HUES48 (cell line): Measurements from ENCODE around the gene GRK2.

Source experiments
- H3K27ac ChIP-seq: one replicate; pipeline ENCODE4 v1.7.0; 2013; ENCODE audit warnings: low read depth, low read length, inconsistent platforms
- H3K27me3 ChIP-seq: 2 replicates; pipeline ENCODE4 v1.6.1; 2013; ENCODE audit warnings: mild to moderate bottlenecking, low read length; ENCODE audit not compliant: control insufficient read depth, insufficient read depth
- H3K36me3 ChIP-seq: 2 replicates; pipeline ENCODE4 v1.6.1; 2013; ENCODE audit warnings: low read length; ENCODE audit not compliant: control insufficient read depth, insufficient read depth
- H3K4me1 ChIP-seq: 2 replicates; pipeline ENCODE4 v1.6.1; 2013; ENCODE audit warnings: mild to moderate bottlenecking, low read length; ENCODE audit not compliant: control insufficient read depth, insufficient read depth
- H3K4me3 ChIP-seq: 2 replicates; pipeline ENCODE4 v1.5.1; 2013; ENCODE audit warnings: mild to moderate bottlenecking, low read depth, low read length
- H3K9ac ChIP-seq: 2 replicates; pipeline ENCODE4 v1.6.1; 2013; ENCODE audit warnings: mild to moderate bottlenecking, low read depth, low read length, moderate library complexity
- H3K9me3 ChIP-seq: 2 replicates; pipeline ENCODE4 v1.6.1; 2013; ENCODE audit warnings: low read length; ENCODE audit not compliant: control insufficient read depth, insufficient read depth

GRK2 gene

DNA sequence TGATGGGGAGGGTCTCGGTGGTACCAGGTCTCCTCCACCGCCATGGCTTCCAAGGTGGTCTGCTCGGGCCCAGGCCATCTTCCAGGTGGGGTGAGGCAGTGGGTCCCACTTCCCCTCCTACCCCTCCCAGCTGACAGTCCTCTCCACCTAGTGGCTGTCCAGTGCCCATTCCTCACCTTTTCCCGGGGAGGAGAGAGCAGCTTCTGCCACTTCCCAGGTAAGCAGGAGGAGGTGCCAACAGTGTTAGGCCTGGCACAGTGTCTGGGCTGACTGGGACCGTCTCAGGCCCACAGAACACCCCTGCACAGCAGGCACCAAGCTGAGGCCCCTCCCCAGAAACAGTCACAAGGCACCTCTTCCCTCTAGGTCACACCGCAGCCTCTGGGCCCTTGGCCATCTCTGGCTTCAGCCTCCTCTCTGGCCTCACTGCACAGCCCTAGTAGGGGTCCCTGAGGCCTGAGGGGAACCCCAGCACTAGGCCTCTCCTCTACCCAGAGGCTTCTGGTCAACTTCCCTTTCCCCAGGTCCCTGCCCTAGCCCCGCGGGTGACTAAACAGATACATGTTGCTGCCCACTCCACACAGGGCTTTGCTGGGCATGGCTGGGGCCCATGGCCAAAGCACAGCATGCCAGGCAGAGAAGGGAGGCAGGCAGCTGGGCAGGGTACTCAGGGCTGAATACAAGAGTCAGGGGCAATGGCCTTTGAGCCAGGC, 20.5 kb downstream of the GRK2 start:
- peaks cover 12% of the 10 kb centered on the region for H3K4me1 ChIP-seq
- no peaks in the 10 kb centered on the region for H3K9me3 ChIP-seq
- H3K36me3 ChIP-seq, result peaks cover 50% of the 10 kb centered on the region
- H3K27me3 ChIP-seq, result no peaks in the 10 kb centered on the region
- no peak overlapping the region for H3K27ac ChIP-seq
- H3K4me3 ChIP-seq, result no peak overlapping the region
- no peak overlapping the region for H3K9ac ChIP-seq

- no peaks in the 10 kb centered on the region for H3K27me3 ChIP-seq
- no peaks in the 10 kb centered on the region for H3K9me3 ChIP-seq
- peaks cover 12% of the 10 kb centered on the region for H3K4me1 ChIP-seq
- H3K4me3 ChIP-seq, result peak overlapping the region; percentile 68
- H3K27ac ChIP-seq, result peak overlapping the region; percentile 95
- peak overlapping the region; percentile 68; the same call in 1 of the 2 replicates for H3K9ac ChIP-seq
- peaks cover 49% of the 10 kb centered on the region for H3K36me3 ChIP-seq
Observed at GRCh38 chr11:67287355-67288197, 21.3 kb downstream of the GRK2 start.

DNA sequence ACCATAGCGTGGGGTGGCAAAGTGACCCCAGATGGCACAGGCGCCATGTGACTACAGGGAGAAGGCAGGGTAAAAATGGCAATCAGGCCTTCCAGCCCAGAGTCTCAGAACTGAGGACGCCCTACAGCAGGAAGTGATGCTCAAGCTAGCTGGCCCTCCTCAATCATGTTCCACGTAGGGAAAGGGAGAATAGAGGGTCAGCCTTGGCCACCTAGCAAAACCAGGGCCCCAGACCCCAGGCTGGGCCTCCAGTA, 21.9 kb downstream of the GRK2 start:
- peak overlapping the region; percentile 95 for H3K27ac ChIP-seq
- peak overlapping the region; percentile 68; the same call in 1 of the 2 replicates for H3K9ac ChIP-seq
- no peaks in the 10 kb centered on the region for H3K27me3 ChIP-seq
- peaks cover 12% of the 10 kb centered on the region for H3K4me1 ChIP-seq
- H3K4me3 ChIP-seq, result peak overlapping the region; percentile 68
- no peaks in the 10 kb centered on the region for H3K9me3 ChIP-seq
- peaks cover 46% of the 10 kb centered on the region for H3K36me3 ChIP-seq

DNA sequence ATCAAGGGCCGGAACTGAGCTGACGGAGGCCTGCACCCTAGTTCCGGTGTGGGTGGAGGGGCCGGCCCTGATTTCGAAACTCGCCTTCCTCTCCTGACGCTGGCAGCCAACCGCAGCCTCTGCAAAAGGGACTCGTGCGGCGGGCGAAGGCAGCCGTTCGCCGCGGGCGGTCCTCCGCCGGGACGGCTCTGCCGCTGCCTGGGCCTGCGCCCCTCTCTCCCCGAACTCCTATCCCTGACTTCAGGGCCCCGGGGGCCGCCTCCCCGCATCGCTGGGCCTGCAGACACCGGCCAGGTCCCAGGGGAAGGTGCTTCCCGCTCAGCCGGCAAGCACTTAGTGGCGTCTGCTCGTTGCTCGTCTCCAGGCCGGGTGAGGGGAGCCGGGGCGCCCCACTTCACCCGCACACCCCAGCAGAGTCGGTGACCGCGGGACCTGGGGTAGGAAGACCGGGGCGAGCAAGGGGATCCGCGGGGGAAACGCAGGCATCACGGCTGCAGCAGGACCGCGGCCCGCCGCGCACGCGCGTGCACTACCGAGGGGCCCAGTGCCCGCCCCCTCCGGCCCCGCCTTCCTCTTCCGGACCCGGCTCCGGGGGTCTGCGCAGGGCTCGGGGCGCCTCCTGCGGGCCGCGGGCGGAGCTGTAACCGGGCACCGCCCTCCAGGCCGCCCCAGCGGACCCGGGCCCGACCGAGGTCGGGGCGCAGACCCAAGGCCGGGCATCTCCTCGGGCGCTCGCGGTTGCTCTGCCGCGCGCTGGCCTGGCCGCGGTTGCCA, 22.4 kb downstream of the GRK2 start:
- Histone ChIP-seq H3K4me3 (peak overlapping the region; percentile 68), H3K9ac (peak overlapping the region; percentile 68; the same call in 1 of the 2 replicates), H3K36me3 (peaks cover 42% of the 10 kb centered on the region), H3K9me3 (no peaks in the 10 kb centered on the region), H3K4me1 (peaks cover 12% of the 10 kb centered on the region), H3K27ac (peak overlapping the region; percentile 95), H3K27me3 (no peaks in the 10 kb centered on the region)

DNA sequence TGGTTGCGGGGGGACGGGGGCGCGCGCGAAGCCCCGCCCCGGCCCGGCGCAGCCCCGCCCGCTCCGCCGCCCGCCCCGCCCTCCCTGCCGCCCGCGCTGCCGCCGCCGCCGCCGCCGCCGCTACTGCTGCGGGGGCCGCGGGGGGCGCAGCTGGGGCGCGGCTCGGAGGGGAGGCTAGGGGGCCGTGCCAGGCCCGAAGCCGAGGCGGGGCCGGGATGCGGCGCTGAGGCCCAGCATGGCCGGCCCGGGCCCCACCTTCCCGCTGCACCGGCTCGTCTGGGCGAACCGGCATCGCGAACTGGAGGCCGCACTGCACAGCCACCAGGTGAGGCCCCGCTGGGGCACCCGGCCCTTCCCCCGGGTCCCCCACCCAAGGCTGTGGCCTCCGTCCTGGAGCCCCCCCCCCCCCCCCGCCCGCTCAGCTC, 23.0 kb downstream of the GRK2 start, which contains the start of gene ANKRD13D:
Gene ANKRD13D, plus strand, starts transcription at position 78 of the 425 bp plus-strand sequence. Its CDS starts 158 bp downstream, at position 236.
- Histone ChIP-seq H3K27ac (peak within 1 kb of the TSS; percentile 95), H3K36me3 (peaks cover 41% of the 10 kb centered on the region), H3K27me3 (no peaks in the 10 kb centered on the region)

GRCh38 chr11:67289651-67290479, 23.6 kb downstream of the GRK2 start:
- H3K9me3 ChIP-seq, result no peaks in the 10 kb centered on the region
- H3K9ac ChIP-seq, result peak overlapping the region; percentile 43; the same call in 1 of the 2 replicates
- peaks cover 12% of the 10 kb centered on the region for H3K4me1 ChIP-seq
- peaks cover 40% of the 10 kb centered on the region for H3K36me3 ChIP-seq
- H3K27ac ChIP-seq, result no peak overlapping the region
- H3K27me3 ChIP-seq, result no peaks in the 10 kb centered on the region
- peak overlapping the region; percentile 72 for H3K4me3 ChIP-seq

More for the DNA sequence above, 23.0 kb downstream of the GRK2 start, which contains the start of gene ANKRD13D:
- Histone ChIP-seq H3K4me1 (peaks cover 12% of the 10 kb centered on the region), H3K9ac (peak within 1 kb of the TSS; percentile 68; the same call in 1 of the 2 replicates), H3K9me3 (no peaks in the 10 kb centered on the region), H3K4me3 (peak within 1 kb of the TSS; percentile 72)

- H3K4me3 ChIP-seq, result no peak overlapping the region
- H3K9ac ChIP-seq, result no peak overlapping the region
- peaks cover 30% of the 10 kb centered on the region for H3K36me3 ChIP-seq
Observed at GRCh38 chr11:67290801-67291200, 24.5 kb downstream of the GRK2 start.

GRCh38 chr11:67291481-67292381, 25.5 kb downstream of the GRK2 start:
- H3K9ac ChIP-seq, result no peak overlapping the region
- H3K27me3 ChIP-seq, result no peaks in the 10 kb centered on the region
- no peak overlapping the region for H3K27ac ChIP-seq
- peaks cover 12% of the 10 kb centered on the region for H3K4me1 ChIP-seq
- H3K4me3 ChIP-seq, result no peak overlapping the region
- H3K9me3 ChIP-seq, result no peaks in the 10 kb centered on the region
- peaks cover 27% of the 10 kb centered on the region for H3K36me3 ChIP-seq

More at GRCh38 chr11:67290801-67291200, 24.5 kb downstream of the GRK2 start:
- Histone ChIP-seq H3K9me3 (no peaks in the 10 kb centered on the region), H3K27ac (no peak overlapping the region), H3K4me1 (peaks cover 12% of the 10 kb centered on the region), H3K27me3 (no peaks in the 10 kb centered on the region)

- Histone ChIP-seq H3K36me3 (peaks cover 26% of the 10 kb centered on the region), H3K9me3 (no peaks in the 10 kb centered on the region), H3K27ac (no peak overlapping the region), H3K9ac (no peak overlapping the region), H3K4me3 (no peak overlapping the region), H3K4me1 (peaks cover 11% of the 10 kb centered on the region), H3K27me3 (no peaks in the 10 kb centered on the region)
Observed at GRCh38 chr11:67292671-67293070, 26.4 kb downstream of the GRK2 start.
